ENCODE results near the gene GALNT17.

GALNT17 gene

GRCh38 chr7:71345117-71345884 is 213.4 kb downstream of the GALNT17 start:
- no peak for DNase-seq

DNA sequence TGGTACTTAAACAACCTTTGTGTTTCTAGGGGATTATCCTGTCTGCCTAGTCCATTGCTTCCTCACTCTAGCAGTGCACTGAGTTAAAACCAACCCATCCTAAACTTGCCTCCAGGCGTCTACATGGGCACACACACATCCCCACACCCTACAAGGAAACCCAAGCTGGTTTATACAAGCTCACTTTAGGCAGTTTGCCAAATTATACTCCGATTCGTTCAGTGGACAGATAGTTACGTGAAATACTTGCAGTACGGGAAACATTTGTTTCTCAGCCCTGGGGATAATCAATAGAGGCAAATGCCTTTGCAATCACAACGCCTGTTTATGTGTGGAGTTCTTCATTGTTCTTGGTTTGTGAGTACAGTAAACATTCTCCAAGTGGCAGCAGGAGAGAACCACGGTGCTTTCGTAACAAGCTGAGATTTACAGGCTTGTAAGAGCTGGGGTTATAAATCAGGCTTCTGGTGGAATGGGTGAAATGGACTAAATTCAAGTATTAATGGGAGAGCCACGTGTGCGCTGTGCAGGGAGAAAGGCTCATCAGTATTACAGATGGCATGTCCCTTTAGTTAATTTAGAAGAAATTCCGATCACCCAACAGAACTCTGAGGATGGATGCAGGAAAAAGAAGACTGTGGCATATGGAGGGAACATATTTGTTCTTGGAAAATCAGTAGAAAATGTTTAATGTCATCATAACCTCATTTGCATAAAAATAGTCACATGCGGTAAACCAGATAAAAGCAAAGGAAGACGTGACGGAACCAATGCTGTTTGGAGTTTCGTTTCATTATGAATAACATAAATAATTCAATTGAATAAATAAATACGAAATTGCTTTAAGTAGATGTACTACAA is 217.1 kb downstream of the GALNT17 start:
- DNase-seq, result no peak

- DNase-seq, result no peak
Measured at GRCh38 chr7:71349682-71350481, 217.9 kb downstream of the GALNT17 start.

DNA sequence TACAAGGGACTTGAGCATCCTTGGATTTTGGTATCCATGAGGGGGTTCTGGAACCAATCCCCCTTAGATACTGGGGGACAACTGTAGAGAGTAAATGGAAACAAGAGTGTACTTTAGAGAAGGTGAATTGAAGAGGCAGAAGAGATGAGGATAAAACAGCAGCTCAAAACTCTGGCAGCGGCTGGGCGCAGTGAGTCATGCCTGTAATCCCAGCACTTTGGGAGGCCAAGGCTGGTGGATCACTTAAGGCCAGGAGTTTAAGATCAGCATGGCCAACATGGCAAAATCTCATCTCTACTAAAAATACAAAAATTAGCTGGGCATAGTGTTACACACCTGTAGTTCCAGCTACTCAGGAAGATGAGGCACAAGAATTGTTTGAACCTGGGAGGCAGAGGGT is 218.7 kb downstream of the GALNT17 start:
- DNase-seq, result no peak

DNA sequence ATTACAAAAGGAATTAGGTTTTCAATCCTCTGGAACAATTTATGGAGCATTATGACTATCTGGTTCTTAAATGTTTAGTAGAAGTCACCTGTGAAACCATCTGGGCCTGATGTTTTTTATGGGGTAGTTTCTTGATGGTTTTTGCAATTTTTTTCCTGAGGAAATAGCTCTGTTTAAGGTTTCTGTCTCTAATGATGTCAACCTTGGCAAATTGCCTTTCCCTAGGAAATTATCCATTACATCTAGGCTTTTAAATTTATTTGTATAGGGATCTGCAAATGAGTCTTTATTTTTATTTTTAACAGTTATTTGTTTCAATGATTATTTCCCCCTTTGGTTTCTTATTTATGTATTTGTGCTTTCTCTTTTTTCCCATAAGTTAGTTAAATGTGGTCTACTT is 222.8 kb downstream of the GALNT17 start:
- DNase-seq, result no peak

DNA sequence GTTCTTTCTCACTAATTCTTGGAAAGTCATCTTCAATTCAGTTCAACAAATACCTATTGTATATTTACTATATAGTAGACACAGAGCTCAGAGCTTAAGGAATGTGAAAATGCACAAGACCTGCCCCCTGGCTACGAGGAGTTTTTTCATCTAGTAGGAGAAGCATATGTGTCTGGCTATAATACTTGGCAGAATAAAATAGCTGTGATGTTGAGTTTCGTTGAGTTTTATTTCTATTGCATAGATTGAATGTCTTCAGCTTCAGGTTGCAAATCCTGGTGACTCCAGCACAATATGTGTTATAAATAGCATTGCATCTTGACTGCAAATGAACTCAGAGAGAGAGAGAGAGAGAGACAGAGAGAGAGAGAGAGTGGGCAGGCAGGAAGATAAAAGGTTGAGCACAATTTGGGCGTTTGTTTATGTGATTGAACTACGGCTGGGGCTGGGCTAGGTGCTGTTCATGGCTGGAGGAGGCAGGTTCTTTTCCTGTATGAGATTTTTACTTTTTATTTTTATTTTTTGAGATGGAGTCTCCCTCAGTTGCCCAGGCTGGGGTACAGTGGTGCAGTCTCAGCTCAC is 229.6 kb downstream of the GALNT17 start:
- DNase-seq, result no peak

GRCh38 chr7:71362240-71362639 is 230.3 kb downstream of the GALNT17 start:
- DNase-seq, result no peak

DNA sequence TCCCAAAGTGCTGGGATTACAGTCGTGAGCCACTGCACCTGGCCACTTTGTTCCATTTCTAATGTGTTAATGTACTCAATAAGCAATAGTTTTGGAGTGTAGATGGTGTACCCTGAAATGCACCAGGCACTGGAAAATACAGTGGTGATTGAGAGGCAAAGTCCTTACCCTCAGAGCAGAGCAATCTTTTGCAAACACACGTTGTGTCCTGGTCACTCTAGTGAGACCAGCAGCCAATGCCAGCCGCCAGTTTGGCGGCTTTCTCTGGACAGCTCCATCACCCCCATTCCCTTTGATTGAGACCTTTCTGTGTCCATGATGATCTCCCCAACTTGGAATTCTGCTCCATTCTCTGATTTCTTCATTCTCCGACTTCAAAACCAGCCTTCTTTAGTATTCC is 231.3 kb downstream of the GALNT17 start:
- DNase-seq, result no peak

GRCh38 chr7:71363627-71364026 is 231.7 kb downstream of the GALNT17 start:
- DNase-seq, result no peak

DNA sequence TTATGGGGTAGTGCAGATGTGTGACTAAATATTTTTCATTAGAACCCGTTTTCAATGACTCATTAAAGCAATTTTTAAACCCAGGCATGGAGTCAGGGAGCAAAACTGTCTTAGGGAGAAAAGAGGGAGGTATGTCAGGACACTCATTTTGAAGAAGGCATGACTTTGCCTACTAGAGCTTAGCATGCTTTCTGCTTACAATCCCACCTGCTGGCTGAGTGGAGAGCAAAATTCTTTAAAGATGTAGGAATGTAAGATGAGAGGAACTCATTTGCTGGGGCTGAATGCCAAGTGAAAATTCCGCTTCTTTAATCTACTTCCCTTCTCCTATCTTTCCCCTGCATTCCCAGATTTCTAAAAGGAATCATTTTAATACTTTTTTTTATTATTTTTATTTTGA is 232.6 kb downstream of the GALNT17 start:
- DNase-seq, result no peak

DNA sequence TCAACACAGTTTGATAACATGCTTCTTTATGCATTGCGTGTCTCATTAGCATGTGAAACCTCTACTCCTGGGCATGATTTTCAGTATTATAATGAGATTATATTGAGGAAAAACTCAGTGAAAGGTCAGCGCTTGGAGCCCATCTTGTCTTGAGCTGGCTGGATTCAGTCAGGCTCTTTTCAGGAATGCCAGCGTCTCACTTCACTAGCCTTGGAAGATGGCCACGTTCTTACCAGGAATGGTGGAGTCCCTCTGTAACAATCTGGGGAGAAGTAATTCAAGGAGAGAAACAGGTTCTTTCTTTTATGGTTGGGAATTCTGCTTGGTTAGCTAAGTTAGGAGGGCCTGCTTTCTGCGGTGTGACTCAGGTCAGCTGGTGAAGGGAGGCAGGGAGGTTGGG is 241.0 kb downstream of the GALNT17 start:
- no peak for DNase-seq

DNA sequence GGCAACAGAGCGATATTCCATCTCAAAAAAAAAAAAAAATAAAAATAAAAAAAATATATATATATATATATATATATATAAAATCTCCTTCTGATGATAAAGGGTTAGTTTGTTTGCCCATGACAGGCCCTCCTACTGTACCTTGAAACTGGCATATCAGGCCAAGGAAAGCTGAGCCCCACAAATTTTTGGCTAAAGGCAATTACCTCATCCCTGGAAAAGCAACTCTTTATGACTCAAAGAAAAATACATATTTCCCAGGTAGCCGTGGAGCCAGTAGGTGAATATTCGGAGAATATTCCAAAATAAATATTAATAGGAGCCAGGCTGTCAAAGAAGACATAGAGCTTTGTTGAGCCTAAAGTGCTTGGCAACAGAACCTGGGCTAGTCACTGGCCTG is 245.1 kb downstream of the GALNT17 start:
- DNase-seq, result no peak

DNA sequence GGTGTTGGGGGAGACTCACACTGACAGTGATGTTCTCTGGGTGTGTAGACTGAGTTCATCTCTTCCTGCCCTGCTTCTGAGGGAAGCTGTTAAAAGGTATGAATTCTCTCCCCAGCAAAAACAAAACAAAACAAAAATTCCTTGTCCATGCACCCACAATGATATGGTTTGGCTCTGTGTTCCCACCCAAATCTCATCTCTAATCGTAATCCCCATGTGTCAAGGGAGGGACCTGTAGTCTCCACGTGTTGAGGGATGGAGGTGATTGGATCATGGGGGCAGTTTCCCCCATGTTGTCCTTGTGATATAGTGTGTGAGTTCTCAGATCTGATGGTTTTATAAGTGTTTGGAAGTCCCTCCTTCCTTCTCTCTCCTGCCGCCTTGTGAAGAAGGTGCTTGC is 245.5 kb downstream of the GALNT17 start:
- no peak for DNase-seq

DNA sequence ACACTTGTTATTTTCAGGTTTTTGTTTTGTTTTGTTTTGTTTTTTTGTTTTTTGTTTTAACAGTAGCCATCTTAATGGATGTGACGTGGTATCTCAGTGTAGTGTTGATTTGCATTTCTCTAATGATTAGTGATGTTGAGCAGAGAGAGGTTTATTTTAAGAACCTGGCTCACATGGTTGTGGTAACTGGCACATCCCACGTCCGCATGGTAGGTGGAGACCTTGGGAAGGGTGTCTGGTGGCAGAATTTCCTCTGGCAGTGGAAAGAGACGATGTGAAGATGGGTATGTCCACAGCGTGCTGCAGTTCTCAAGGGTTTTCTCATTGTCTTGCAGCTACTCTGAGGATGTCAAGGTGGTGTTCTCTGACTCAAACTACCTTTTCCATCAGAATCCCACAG is 252.2 kb downstream of the GALNT17 start:
- DNase-seq, result no peak

GRCh38 chr7:71385330-71385729 is 253.4 kb downstream of the GALNT17 start:
- no peak for DNase-seq

DNA sequence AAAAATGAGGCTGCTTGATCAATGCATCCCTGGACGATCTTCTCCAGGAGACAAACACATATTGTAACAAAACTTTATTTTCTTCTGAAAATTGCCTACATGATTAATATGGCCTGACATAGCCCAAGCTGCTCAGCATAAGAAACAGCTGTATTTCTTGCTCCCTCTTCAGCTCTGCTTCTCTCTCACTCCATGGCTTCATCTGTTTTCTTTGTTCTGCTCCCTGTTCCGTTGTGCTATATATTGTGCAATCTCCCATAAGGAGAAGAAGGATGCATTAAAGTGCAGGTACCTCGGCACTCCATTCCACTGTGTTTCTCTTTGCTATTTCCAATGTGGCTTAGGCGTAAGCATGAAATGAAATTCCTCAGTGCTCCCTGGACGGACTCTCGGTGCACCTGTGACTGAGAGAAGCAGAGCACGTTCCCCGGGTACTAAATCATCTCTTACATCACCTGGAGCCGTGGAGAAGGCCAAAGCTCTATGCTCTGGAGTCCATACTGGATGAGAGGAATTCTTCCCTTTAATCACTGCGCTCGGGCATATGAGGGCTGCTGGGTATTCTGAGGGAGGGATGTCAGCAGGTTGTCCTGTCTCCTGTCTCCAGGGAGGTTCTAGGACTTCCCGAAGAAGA is 254.3 kb downstream of the GALNT17 start:
- DNase-seq, result no peak

- no peak for DNase-seq
Measured at GRCh38 chr7:71388181-71388580, 256.2 kb downstream of the GALNT17 start.

DNA sequence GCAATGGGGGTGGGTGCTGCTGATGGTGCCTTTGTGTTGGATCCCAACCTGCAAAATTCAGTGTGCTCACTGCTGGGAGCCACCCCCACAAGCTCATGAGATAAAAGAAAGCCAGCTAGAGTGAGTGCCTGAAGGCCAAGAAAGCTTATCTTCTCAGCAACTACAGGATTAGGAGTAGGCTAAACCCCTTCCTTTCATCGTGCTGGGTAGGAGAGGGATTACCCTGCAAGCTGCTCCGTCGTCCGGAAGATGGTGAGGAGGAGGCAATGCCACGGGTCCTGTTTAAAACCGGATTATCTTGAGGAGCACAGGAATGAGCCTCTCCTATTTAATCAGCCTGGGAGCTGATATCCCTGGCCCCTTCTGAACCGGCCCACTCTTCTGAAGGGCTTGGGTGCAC is 258.0 kb downstream of the GALNT17 start:
- no peak for DNase-seq

DNA sequence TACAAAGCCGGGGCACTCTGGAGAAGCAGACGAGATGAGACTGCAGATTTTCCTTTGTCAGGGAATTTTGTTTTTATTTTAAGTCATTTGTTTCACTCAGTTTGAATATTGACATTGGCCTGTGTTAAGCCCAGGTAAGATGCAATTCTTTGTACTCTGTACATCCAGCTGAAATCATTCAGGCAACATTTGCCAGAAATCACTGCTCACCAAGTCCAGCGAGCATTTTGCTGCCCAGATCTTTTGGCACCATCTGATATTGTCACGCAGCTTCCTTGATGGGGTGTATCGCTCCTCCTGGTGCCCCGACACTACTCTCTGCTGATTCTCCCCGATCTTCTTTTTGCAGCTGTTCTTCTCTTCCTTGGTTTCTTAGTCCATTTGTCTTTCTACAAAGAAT is 261.7 kb downstream of the GALNT17 start:
- DNase-seq, result no peak

GRCh38 chr7:71402684-71403083 is 270.7 kb downstream of the GALNT17 start:
- DNase-seq, result no peak

DNA sequence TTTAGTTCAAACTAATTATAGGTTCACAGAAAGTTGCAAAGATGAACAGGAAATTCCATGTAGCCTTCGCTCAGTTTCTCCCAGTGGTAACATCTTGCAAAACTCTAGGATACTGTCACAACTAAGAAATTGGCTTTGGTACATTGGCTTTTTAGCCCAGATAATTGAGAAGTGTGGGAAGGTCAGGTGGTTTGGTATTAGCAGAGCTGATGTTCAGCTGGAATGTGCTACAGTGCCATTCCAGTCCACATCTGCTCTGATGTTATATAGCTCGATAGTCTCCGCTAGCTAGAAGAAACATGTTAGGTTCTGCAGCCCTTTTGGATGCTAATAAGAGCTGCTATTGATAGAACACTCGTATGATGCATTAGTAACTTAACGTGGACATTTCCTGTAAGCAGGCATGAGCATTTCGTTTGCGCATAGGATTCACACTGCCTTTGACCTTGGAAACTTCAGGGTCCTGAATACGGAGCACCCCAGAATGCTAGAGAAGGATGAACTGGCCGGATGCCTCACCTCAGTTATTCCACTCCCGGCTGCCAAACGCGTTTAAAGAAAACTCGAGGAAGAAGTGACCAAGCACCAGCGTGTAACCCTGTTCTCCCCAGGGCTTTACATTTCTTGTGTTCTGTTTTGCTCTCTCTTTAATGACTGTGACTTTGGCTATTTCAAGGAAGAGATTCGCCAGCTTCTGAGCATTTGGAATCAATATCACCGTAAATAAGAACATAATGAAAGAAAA is 271.4 kb downstream of the GALNT17 start:
- DNase-seq, result no peak

Measured in CD4-positive, alpha-beta T cell treated with Interleukin-21 for 1 hour (primary cell).